HUES64 (cell line): Measurements from ENCODE around the gene HTT.
"Not testable (repeated sequence)": the region's sequence is repeated elsewhere in the genome, so short reads cannot be mapped to it uniquely, and the experiment has no call there.

Experiments used
- H3K27ac ChIP-seq: 2 replicates; pipeline ENCODE4 v1.7.0; 2013; ENCODE audit warnings: low read depth, low read length, inconsistent platforms
- H3K27me3 ChIP-seq: 2 replicates; pipeline ENCODE4 v1.6.1; 2013; ENCODE audit warnings: mild to moderate bottlenecking, low read length; ENCODE audit not compliant: insufficient read depth
- H3K36me3 ChIP-seq: 2 replicates; pipeline ENCODE4 v1.6.1; 2013; ENCODE audit warnings: mild to moderate bottlenecking, low read length; ENCODE audit not compliant: insufficient read depth
- H3K4me1 ChIP-seq: 2 replicates; pipeline ENCODE4 v1.6.1; 2013; ENCODE audit warnings: mild to moderate bottlenecking, low read length, moderate library complexity; ENCODE audit not compliant: insufficient read depth
- H3K4me3 ChIP-seq: 2 replicates; pipeline ENCODE4 v1.5.1; 2013; ENCODE audit warnings: mild to moderate bottlenecking, low read length, moderate library complexity
- H3K9ac ChIP-seq: 2 replicates; pipeline ENCODE4 v1.6.1; 2013; ENCODE audit warnings: mild to moderate bottlenecking, low read depth, low read length
- H3K9me3 ChIP-seq: 2 replicates; pipeline ENCODE4 v1.6.1; 2013; ENCODE audit warnings: low read depth, low read length; ENCODE audit not compliant: insufficient read depth
- WGBS: fragments of 150-250, 120-280 bp; methylation state at CpG from one replicate; pipeline ENCODE4 v1.1.7; 2013; ENCODE audit warnings: missing lambda C conversion rate; 5-methylcytosine and 5-hydroxymethylcytosine counted together

The HTT gene

GRCh38 chr4:3087115-3087797, 12.8 kb downstream of the HTT start:
- Histone ChIP-seq H3K27me3 (no peaks in the 10 kb centered on the region), H3K9me3 (no peaks in the 10 kb centered on the region), H3K36me3 (peaks cover 52% of the 10 kb centered on the region), H3K4me1 (no peaks in the 10 kb centered on the region), H3K27ac (no peak overlapping the region), H3K9ac (no peak overlapping the region), H3K4me3 (no peak overlapping the region)
- WGBS = 90% methylated on average over 4 of the region's 4 CpGs

- Histone ChIP-seq H3K4me1 (no peaks in the 10 kb centered on the region), H3K27me3 (no peaks in the 10 kb centered on the region), H3K4me3 (no peak overlapping the region), H3K36me3 (peaks cover 78% of the 10 kb centered on the region), H3K9ac (no peak overlapping the region), H3K9me3 (peaks cover 4% of the 10 kb centered on the region; the same call in 1 of the 2 replicates), H3K27ac (no peak overlapping the region)
- 79% methylated on average over 5 of the region's 5 CpGs for WGBS
These were observed 17.0 kb downstream of the HTT start for GRCh38 chr4:3091464-3091863.

- H3K9ac ChIP-seq, H3K27me3 ChIP-seq, H3K4me1 ChIP-seq, H3K4me3 ChIP-seq, H3K9me3 ChIP-seq, H3K27ac ChIP-seq: not testable (repeated sequence)
- 94% methylated on average over 28 of the region's 28 CpGs for WGBS
- peaks cover 72% of the 10 kb centered on the region for H3K36me3 ChIP-seq
These were observed 20.2 kb downstream of the HTT start for GRCh38 chr4:3094701-3095100.

- 100% methylated on average over 3 of the region's 3 CpGs for WGBS
These were observed 21.7 kb downstream of the HTT start for GRCh38 chr4:3096202-3096601.

GRCh38 chr4:3098346-3098745, 23.9 kb downstream of the HTT start:
- peaks cover 71% of the 10 kb centered on the region for H3K36me3 ChIP-seq
- H3K27me3 ChIP-seq = no peaks in the 10 kb centered on the region
- no peaks in the 10 kb centered on the region for H3K4me1 ChIP-seq
- H3K27ac ChIP-seq = no peak overlapping the region
- 92% methylated on average over 2 of the region's 2 CpGs for WGBS
- H3K4me3 ChIP-seq = no peak overlapping the region
- H3K9ac ChIP-seq = no peak overlapping the region
- peaks cover 3% of the 10 kb centered on the region; the same call in 1 of the 2 replicates for H3K9me3 ChIP-seq

More at GRCh38 chr4:3096202-3096601, 21.7 kb downstream of the HTT start:
- Histone ChIP-seq H3K27ac (no peak overlapping the region), H3K27me3 (no peaks in the 10 kb centered on the region), H3K4me1 (no peaks in the 10 kb centered on the region), H3K4me3 (no peak overlapping the region), H3K36me3 (peaks cover 73% of the 10 kb centered on the region), H3K9ac (no peak overlapping the region), H3K9me3 (peaks cover 4% of the 10 kb centered on the region; the same call in 1 of the 2 replicates)

GRCh38 chr4:3106339-3107186, 32.1 kb downstream of the HTT start:
- H3K27ac ChIP-seq = no peak overlapping the region
- no peak overlapping the region for H3K4me3 ChIP-seq
- no peak overlapping the region for H3K9ac ChIP-seq
- 21% methylated on average over 7 of the region's 7 CpGs for WGBS
- no peaks in the 10 kb centered on the region for H3K9me3 ChIP-seq
- H3K36me3 ChIP-seq = peaks cover 82% of the 10 kb centered on the region
- H3K27me3 ChIP-seq = no peaks in the 10 kb centered on the region
- no peaks in the 10 kb centered on the region for H3K4me1 ChIP-seq

GRCh38 chr4:3107271-3107670, 32.8 kb downstream of the HTT start:
- Histone ChIP-seq H3K27ac (no peak overlapping the region), H3K4me1 (no peaks in the 10 kb centered on the region), H3K4me3 (no peak overlapping the region), H3K9ac (no peak overlapping the region), H3K9me3 (no peaks in the 10 kb centered on the region), H3K27me3 (no peaks in the 10 kb centered on the region), H3K36me3 (peaks cover 83% of the 10 kb centered on the region)
- 96% methylated on average over 5 of the region's 5 CpGs for WGBS

- Histone ChIP-seq H3K36me3 (peaks cover 83% of the 10 kb centered on the region), H3K27me3 (no peaks in the 10 kb centered on the region), H3K9ac (no peak overlapping the region), H3K27ac (no peak overlapping the region), H3K9me3 (no peaks in the 10 kb centered on the region), H3K4me3 (no peak overlapping the region), H3K4me1 (no peaks in the 10 kb centered on the region)
- 96% methylated on average over 6 of the region's 6 CpGs for WGBS
These were observed 33.2 kb downstream of the HTT start for GRCh38 chr4:3107691-3108121.

GRCh38 chr4:3108211-3108610, 33.7 kb downstream of the HTT start:
- Histone ChIP-seq H3K9ac (no peak overlapping the region), H3K27ac (no peak overlapping the region), H3K9me3 (no peaks in the 10 kb centered on the region), H3K4me1 (no peaks in the 10 kb centered on the region), H3K27me3 (no peaks in the 10 kb centered on the region), H3K4me3 (no peak overlapping the region), H3K36me3 (peaks cover 85% of the 10 kb centered on the region)
- WGBS = 99% methylated on average over 3 of the region's 3 CpGs

GRCh38 chr4:3111461-3111860, 37.0 kb downstream of the HTT start:
- no peak overlapping the region for H3K9ac ChIP-seq
- H3K9me3 ChIP-seq = no peaks in the 10 kb centered on the region
- no peak overlapping the region for H3K4me3 ChIP-seq
- no peaks in the 10 kb centered on the region for H3K4me1 ChIP-seq
- peaks cover 93% of the 10 kb centered on the region for H3K36me3 ChIP-seq
- no peaks in the 10 kb centered on the region for H3K27me3 ChIP-seq
- no peak overlapping the region for H3K27ac ChIP-seq
- WGBS = 71% methylated on average over 4 of the region's 5 CpGs

- no peak overlapping the region for H3K9ac ChIP-seq
- H3K36me3 ChIP-seq = peaks cover 97% of the 10 kb centered on the region
- H3K27ac ChIP-seq = no peak overlapping the region
- H3K4me3 ChIP-seq = no peak overlapping the region
- 89% methylated on average over 4 of the region's 4 CpGs for WGBS
- no peaks in the 10 kb centered on the region for H3K9me3 ChIP-seq
- no peaks in the 10 kb centered on the region for H3K27me3 ChIP-seq
- H3K4me1 ChIP-seq = no peaks in the 10 kb centered on the region
These were observed 37.7 kb downstream of the HTT start for GRCh38 chr4:3112201-3112600.
